ENCODE results near the gene NR3C1.

Gene NR3C1

DNA sequence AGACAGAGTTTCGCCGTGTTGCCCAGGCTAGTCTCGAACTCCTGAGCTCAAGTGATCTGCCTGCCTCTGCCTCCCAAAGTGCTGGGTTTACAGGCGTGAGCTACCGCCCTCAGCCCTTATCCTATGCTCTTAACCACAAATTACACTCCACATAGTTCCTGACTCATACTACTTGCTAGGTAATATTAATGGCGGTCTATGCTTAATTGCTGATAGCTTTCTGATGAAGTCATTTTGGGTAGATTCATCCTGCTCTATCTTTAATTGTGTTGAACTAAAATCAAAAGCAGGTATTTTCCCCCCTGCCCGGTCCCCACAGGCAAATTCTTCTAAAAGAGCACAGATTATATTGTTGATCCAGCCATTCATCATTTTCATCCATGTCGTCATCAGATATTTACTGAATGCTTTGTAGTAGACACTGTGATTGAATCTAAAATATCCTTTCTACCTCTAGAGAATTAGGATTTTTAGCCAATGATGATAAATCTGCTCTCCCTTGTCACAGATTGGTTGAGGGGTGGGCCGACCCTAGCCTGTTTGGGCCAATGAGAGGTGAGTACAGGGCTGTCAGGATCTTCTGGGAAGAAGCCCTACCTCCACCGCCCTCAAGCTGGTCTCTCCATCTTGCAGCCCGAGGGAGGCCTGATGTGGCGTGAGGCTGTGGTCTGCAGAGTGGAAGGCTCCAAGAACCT, 144.8 kb downstream of the NR3C1 start:
- DNase-seq (ENCODE audit: low read depth), result no peak

DNA sequence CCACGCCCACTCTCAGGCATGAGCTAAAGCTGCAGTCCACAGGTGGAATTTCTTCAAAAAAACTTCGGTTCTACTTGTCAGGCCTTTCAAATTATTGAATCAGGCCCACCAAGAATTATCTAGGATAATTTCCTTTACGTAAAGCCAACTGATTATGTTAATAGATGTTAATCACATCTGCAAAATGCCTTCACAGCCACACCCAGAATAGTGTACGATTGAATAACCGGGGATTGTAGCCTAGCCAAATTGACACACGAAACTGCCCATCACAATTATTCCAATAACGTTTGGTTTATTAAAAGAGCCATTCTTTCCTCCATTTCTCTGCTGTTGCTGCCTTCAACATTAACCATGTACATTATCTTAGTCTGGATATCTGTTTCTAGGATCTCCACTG, 148.7 kb downstream of the NR3C1 start:
- DNase-seq (ENCODE audit: low read depth), result no peak

DNA sequence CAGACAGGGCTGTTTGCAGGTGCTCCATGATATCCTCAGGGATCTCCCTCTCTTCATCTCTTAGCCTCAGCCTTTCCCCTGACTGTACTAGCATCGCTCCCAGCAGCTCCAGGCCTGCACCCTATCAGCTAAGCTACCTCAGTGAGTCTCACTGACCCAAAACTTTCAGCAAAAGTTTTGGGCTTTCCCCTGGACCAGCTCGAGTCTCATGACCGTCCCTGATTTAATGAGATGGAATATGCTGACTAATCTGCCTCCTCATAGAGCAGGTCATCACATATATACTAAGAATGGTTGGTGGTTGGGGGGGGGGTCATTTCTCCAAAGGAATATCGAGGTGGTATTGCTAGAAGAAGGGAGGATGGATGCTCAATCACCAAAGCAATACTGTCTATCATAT, 151.5 kb downstream of the NR3C1 start:
- DNase-seq (ENCODE audit: low read depth), result no peak

DNA sequence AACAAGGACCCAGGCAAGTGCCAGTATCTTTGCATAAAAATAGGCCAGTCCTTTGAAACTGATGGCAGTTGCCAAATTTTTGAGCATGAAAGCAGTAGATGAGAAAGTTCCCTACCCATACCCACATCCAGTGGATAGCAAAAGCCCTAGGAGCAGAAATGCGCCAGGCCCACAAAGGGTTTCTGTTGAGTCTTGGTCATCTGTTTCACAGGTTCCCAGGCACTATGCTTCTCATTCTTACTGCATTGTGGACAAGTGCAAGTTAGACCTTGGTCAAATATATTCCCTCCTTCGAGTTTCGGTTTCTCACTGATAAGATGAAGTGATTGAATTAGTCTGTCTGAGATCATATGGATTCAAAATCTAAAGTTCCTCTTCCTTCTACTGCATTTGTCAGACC, 152.3 kb downstream of the NR3C1 start:
- no peak for DNase-seq (ENCODE audit: low read depth)

DNA sequence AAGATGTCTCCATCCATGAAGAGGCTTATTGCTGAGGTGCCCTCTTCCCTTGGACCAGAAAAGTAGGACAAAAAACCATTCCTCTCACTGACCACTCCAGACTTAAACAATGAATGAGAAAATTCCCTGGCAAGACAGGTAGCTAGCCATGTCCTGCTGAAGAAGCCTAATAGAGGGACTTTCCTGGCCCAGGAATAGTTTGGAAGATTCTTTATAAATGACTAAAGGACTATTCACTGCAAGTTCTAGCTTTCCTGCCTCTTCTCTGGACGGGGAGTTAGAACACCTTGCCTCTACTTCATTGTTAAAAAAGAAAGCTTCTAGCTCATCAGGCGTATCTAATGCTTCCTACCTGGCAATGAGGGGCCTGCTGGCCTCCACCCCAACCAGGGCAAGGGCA, 153.6 kb downstream of the NR3C1 start:
- no peak for DNase-seq (ENCODE audit: low read depth)

DNA sequence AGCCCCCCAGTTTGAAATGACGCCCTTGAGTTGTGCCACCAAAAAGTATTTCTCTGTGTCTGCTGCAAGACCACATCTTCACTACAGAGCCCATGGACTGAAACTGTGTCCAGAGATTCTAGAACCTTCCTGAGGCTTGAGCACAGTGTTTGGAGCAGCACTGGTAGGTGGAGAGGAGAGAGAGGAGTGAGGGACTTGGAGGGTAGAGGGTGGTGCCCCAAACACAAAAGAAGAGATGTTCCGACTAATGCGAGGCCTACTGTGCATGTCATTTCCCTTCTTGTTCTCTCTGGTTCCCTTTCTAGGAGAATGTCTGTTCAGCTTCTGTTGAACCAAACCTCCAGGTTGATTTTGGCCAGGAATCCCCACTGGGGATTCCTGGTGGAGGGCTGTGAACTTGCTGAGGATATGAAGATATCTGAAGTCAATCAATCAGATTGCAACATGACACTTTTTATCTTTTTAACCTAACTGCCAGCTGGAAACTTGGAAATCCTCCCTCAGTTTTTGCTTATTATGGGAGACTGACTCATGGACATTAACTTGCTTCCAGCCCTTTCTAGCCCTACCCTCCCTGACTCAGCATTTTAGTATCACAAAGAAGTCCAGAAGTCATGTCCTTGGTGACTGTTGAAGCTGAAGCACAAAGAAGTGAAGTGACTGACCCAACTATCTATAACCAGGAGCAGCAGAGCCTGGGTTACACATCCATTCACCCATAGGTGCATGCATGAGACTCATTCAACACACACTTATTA, 154.5 kb downstream of the NR3C1 start:
- no peak for DNase-seq (ENCODE audit: low read depth)

DNA sequence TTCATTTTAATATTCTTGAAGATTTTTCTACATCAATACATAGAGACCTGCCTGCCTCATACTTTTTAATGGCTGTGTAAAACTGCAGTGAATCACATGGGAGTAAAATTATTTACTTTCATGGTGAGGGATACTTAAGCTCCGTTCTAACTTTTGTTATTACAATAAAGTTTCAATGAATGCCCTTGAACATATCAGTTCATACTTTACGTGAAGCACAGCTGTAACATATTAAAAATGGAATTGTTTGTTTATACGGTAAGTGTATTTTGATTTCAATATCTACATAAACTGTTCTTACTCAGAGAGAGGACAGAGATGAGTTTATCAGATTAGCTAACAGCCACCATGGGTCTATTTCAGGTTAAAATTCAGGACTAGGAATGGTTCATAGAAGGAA, 155.1 kb downstream of the NR3C1 start:
- no peak for DNase-seq (ENCODE audit: low read depth)

DNA sequence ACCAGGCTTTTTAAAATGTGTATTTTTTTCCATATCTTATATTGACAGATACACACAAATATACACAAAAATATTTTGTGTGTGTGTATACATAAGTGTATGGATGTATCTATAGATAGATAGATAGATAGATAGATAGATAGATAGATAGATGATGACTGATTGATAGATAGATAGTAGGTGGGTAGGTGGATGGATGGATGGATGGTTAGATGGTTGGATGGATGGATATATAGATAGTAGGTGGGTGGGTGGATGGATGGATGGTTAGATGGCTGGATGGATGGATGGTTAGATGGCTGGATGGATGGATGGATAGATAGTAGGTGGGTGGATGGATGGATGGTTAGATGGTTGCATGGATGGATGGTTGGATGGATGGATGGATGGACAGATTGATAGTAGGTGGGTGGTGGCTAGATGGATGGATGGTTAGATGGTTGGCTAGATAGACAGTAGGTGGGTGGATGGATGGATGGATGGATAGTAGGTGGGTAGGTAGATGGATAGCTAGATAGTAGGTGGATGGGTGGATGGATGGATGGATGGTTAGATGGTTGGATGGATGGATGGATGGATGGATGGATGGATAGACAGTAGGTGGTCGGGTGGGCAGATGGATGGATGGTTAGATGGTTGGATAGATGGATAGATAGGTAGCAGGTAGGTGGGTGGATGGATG, 156.2 kb downstream of the NR3C1 start:
- DNase-seq (ENCODE audit: low read depth), result no peak

DNA sequence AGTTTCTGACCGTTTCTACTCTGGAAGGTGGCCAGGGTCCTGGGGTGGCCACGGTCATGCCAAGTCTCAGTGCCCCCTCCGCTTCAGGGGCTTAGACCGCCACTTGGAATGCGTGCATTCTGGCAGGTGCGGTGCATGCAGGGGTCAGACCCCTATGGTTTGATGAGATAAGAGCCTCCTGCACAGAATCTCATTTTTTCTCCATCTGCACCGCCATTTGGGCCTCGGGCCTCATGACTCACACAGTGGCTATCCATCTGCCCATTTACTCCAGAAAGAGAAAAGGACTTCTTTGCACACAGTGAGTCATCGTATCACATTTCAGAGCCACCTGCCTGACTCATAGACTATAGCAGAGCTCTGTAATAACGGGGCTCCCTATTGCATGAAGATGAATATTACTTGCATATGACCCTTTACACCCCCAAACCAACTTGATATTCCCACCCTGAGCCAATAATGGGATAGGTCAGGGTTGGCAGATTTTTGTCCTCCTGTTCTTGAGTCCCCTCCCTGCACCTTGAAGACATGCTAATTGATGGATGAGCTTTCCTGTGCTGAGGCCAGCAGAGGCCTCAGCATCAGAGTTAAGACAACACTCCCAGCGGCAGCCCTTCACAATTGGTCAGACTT, 157.4 kb downstream of the NR3C1 start:
- DNase-seq (ENCODE audit: low read depth), result no peak

DNA sequence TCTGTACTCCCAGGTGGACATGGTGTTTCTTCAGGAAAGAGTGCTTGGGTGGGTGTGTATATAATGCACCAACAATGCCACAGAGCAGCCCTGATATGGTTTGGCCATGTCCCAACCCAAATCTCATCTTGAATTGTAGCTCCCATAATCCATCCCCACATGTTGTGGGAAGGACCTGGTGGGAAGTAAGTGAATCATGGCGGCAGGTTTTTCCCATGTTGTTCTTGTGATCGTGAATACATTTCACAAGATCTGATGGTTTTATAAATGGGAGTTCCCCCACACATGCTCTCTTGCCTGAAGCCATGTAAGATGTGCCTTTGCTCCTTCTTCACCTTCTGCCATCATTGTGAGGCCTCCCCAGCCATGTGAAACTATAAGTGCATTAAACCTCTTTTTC, 158.5 kb downstream of the NR3C1 start:
- no peak for DNase-seq (ENCODE audit: low read depth)

DNA sequence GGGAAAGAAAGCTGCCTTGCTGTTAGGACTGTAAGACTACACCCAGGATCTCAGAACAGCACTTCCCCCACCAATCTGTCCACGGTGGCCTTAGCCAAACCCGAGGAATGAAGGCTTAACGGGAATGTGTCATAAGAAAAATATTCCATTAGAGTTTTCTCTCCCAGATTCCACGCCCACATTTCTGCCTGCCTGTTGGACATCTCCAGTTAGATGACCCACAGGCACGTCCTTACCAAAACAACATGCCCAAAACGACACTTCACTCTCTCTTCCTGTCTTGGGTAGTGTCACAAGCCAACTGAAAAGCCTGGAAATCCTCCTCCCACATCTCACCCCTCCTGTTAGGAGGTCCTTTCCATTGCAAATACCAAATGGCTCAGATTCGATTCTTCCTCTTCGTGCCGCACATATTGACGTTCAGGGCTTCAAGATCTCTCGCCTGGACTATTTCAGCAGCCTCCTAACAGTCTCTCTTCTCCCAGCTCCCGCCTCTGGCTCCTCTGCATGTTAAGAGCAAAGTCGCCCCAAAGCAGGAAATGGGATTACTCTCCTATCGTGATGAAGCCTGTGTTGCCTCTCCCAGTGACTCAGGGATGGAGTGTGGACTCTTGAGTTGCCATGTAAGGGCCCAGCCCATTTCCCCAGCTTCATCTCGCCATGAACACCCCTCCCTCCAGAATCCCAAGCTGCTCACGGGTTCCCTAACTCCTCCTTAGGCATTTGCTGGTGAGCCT, 159.3 kb downstream of the NR3C1 start:
- no peak for DNase-seq (ENCODE audit: low read depth)

DNA sequence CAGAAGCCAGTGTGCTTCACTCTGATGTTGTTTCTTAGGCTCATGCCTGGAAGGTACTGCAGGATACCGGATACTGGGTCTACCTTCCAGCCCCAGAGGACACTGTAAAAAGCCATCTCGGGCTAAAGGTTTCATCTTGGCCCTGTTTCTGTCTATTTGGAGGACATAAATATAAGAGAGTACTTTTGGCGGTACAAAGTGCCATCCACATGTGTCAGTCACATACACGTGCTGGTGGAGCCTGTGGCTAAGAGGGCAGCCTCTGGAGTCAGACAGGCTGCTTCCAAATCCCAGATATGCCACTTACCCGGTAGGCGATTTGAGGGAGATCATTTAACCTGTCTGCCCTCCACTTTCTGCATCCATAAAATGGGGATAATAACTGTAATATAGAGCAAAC, 160.4 kb downstream of the NR3C1 start:
- DNase-seq (ENCODE audit: low read depth), result no peak

DNA sequence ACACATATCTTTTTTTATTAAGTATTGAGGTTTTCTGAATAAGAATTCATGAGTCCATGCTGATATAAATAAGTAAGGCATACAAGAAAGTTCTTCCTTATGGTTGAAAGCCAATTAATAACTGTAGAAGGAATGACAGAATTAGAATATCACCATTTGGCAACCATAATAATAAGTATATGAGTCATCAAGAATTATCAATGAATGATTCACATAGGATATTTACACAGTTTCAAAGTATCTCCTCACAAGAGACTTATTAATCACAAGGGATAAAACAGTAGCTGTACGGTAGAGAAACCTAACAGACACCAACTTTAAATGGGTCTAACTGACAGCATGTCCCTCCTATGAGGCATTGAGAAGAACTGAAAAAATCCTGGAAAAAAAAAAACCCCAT, 161.6 kb downstream of the NR3C1 start:
- no peak for DNase-seq (ENCODE audit: low read depth)

DNA sequence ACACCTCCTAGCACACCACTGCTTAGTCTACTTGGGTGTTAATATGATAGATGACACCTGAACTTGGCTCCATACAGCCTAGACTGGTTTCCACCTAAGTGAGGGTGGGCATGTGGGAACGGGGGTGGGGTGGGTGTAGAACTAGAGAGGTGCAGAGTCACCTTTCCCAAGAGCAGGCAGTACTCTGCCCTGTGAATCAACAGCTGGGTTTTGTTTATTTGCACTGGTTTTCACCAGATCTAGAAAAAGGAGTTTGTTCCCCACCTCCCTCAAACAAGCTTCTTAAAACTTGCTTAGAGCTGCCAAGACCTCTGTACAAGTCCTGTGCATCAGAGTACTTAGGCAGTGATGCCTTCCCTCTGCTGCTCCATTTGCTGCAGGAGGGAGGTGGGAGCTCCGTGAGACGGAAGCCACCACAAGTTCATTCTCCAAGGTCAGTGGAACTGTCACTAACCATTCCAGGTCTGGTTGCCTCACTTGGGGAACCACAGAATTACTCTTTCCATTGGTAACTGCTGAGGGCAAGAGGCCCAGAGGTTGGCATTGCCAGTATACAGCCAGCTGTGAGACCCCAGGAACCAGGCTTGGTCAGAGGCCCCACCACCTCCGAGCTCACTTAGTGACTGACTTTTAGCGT, 163.5 kb downstream of the NR3C1 start:
- no peak for DNase-seq (ENCODE audit: low read depth)

DNA sequence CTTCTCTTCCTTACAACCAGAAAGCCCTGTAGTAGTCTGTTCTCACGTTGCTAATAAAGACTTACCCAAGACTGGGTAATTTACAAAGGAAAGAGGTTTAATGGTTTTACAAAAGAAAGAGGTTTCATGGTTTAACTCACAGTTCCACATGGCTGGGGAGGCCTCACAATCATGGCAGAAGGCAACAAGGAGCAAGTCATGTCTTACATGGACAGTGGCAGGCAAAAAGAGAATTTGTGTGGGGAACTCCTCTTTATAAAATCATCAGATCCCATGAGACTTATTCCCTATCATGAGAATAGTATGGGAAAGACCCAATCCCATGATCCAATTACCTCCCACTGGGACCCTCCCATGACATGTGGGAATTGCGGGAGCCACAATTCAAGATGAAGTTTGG, 164.9 kb downstream of the NR3C1 start:
- no peak for DNase-seq (ENCODE audit: low read depth)

DNA sequence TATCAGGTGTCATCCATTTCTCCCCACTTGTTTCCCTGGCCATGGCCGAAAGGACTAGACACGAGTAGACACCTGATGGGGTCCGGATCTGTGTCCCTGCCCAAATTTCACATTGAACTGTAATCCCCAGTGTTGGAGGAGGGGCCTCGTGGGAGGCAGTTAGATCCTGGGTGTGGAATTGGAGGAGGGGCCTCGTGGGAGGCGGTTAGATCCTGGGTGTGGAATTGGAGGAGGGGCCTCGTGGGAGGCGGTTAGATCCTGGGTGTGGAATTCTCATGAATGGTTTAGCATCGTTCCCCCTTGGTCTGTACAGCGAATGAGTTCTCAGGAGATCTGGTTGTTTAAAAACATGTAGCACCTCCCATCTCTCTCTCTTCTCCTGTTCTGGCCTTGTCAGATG, 165.8 kb downstream of the NR3C1 start:
- no peak for DNase-seq (ENCODE audit: low read depth)

DNA sequence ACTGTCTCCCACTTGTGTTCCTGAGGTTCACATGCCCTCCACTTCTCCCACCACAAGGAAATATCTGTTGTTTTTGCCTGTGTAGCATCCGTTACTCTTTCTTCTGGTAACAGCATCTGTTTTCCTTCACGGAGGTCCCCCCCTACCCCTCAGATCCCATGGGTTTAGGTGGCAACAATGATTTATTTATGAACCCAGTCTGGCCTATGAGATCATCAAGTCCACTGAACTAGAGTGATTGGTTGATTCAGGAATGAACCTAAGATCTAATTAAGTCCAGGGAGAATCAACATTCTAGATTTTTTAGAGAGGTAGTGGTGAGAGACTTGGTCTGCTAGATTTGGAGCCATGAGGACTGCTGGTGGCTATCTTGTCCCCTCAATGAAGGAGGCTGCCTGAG, 166.8 kb downstream of the NR3C1 start:
- DNase-seq (ENCODE audit: low read depth), result no peak

DNA sequence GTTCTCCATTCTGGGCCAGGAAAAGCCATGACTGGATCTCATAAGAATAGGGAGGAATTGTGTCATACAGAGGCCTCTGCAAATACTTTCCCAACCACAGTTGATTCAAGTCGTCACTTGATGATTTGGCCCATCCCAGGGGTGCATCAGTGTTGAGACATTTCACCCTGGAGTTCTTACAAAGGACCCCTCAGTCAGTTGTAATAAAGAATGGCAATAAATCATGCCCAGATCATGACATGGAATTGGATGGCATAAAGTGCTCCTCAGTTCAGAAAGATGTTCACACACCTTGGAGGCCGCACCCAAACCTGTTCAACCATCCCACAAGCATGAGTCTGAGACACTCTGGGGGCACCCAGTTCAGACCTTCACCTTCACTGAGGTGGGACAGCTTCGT, 168.1 kb downstream of the NR3C1 start:
- DNase-seq (ENCODE audit: low read depth), result no peak

DNA sequence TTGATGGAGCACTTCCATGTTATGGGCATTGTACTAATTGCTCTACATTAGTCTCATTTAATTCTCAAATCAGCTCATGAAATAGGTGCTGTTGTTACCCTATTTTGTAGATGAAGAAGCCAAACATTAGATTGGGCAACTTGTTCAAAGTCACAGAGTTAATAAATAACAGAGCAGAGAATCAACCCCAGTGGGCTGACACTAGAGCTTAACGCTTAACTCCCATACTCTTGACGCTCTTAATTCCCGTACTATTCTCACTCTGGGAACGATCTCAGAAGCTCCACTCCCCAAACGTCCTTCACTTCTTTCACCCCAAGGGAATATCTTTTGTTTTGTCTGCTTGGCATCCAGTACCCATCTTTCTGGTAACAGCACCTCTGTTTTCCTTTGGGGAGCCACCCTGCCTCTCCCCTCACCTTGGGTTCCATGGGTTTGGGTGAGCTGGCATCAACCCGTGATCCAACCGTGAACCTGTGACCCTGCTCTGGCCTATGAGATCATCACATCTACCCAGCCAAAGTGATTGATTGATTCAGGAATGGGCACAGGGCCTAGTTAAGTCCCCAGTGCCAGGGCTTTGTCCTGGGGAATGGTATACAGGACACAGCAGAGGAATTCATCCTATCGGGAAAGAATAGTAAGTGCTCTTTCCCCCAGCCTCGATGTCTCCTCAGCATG, 169.2 kb downstream of the NR3C1 start:
- DNase-seq (ENCODE audit: low read depth), result no peak

DNA sequence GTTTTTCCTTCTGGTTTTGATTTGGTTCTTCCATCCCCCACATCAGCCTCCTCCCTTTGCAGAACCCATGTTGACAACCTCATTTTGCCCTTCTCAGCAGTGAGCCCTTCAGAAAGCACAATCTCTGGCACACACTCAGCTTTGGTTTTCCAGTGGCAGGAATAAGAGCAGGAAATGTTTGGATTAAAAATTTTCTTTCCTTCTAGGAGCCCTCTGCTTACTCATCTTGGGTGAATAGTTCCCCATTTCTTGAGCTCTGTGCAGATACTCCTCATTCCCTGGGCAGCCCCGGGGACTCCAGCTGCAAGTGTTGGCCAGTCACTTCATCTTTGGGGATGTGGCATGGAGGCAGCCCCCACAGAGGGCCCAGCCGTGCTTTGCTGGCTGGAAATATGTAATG, 170.5 kb downstream of the NR3C1 start:
- no peak for DNase-seq (ENCODE audit: low read depth)

Measured in T-helper 22 cell (primary cell).